ENCODE data around the gene THRSP. TPM values are rescaled to one million over a fixed set of nuclear protein-coding genes. Genes with fewer than 3 reads are reported as not detected.

Gene THRSP
- total and polyA plus RNA-seq, 4 donors: 30.9 to 90.1 (median 51.1) TPM; not detected in 1

DNA sequence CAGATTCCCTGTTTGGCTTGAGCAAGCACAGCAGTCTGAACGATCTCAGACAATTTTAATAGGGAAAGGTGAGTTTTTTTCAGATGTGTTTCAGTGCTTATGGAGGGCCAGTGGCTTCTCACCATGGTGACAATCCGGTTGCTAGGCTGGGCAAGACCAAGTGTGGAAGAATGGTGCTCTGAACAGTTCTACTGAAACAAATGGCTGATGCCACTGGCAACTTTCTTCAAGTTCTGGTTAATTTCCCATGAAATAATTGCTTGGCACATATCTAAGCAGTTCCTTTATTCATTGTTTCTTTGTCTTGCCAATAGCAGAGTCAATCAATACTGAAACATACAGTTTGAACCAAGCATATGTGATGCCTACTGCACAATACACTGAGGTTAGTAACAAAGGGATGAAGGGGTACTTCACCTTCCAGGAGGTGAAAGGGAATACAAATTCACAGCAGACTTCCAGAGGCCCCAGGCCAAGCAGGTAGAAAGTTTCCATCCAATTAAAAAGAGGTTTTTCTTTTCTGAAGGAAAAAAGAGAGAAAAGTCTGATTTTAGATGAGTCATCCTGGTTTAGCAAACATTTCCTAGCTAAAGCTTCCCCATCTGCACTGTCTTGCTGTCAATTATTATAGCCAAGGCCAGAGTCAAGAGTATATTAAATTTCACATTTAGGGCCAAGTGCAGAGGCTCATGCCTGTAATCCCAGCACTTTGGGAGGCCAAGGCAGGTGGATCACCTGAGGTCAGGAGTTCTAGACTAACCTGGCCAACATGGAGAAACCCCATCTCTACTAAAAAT lies 37.2 kb downstream of the THRSP start:
- WGBS: 96% methylated on average over 2 of the region's 2 CpGs
- DNase-seq (ENCODE audit: low spot score): no peak
- no peak for TF ChIP-seq YY1 (IDR thresholded peaks at IDR 0.05)
- no peak for TF ChIP-seq HNF4G (IDR thresholded peaks at IDR 0.05)
- no peak for TF ChIP-seq FOXA1 (IDR thresholded peaks at IDR 0.05)
- TF ChIP-seq RXRA (IDR thresholded peaks at IDR 0.05): no peak
- no peak for TF ChIP-seq GABPA (IDR thresholded peaks at IDR 0.05 in 1 of 2, conservative IDR thresholded peaks at IDR 0.05 in 1 of 2)
- no peak for TF ChIP-seq RAD21 (IDR thresholded peaks at IDR 0.05)
- TF ChIP-seq SP1 (IDR thresholded peaks at IDR 0.05): no peak
- no peak for TF ChIP-seq JUND (IDR thresholded peaks at IDR 0.05)
- no peak for TF ChIP-seq FOXA2 (IDR thresholded peaks at IDR 0.05)
- no peak for TF ChIP-seq EGR1 (IDR thresholded peaks at IDR 0.05; ENCODE audit: low read depth in 2 of 2)
- TF ChIP-seq, protein P1, sequence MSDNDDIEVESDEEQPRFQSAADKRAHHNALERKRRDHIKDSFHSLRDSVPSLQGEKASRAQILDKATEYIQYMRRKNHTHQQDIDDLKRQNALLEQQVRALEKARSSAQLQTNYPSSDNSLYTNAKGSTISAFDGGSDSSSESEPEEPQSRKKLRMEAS (IDR thresholded peaks at IDR 0.05): no peak
- TF ChIP-seq, protein P2, sequence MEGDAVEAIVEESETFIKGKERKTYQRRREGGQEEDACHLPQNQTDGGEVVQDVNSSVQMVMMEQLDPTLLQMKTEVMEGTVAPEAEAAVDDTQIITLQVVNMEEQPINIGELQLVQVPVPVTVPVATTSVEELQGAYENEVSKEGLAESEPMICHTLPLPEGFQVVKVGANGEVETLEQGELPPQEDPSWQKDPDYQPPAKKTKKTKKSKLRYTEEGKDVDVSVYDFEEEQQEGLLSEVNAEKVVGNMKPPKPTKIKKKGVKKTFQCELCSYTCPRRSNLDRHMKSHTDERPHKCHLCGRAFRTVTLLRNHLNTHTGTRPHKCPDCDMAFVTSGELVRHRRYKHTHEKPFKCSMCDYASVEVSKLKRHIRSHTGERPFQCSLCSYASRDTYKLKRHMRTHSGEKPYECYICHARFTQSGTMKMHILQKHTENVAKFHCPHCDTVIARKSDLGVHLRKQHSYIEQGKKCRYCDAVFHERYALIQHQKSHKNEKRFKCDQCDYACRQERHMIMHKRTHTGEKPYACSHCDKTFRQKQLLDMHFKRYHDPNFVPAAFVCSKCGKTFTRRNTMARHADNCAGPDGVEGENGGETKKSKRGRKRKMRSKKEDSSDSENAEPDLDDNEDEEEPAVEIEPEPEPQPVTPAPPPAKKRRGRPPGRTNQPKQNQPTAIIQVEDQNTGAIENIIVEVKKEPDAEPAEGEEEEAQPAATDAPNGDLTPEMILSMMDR (IDR thresholded peaks at IDR 0.05; ENCODE audit: low read depth, low read length, missing input control): no peak
- TF ChIP-seq NR2F2 (IDR thresholded peaks at IDR 0.05): no peak
- TF ChIP-seq, protein P3, sequence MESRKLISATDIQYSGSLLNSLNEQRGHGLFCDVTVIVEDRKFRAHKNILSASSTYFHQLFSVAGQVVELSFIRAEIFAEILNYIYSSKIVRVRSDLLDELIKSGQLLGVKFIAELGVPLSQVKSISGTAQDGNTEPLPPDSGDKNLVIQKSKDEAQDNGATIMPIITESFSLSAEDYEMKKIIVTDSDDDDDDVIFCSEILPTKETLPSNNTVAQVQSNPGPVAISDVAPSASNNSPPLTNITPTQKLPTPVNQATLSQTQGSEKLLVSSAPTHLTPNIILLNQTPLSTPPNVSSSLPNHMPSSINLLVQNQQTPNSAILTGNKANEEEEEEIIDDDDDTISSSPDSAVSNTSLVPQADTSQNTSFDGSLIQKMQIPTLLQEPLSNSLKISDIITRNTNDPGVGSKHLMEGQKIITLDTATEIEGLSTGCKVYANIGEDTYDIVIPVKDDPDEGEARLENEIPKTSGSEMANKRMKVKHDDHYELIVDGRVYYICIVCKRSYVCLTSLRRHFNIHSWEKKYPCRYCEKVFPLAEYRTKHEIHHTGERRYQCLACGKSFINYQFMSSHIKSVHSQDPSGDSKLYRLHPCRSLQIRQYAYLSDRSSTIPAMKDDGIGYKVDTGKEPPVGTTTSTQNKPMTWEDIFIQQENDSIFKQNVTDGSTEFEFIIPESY (IDR thresholded peaks at IDR 0.05): no peak
- TF ChIP-seq TAF1 (conservative IDR thresholded peaks at IDR 0.05): no peak
- H3K9me3 ChIP-seq (ENCODE audit: control insufficient read depth in 4 of 4, low read length in 3 of 4): no peaks in the 10 kb centered on the region
- no peak overlapping the region for H3K4me3 ChIP-seq (ENCODE audit: low read depth in 1 of 3, low read length in 3 of 3)
- no peak overlapping the region for H3K27ac ChIP-seq (ENCODE audit: low read depth in 1 of 2, low read length in 2 of 2)
- H3K36me3 ChIP-seq (ENCODE audit: control insufficient read depth in 4 of 4, insufficient read depth in 3 of 4, low read depth in 1 of 4, low read length in 3 of 4): peaks cover 2 to 18% (median 12%) of the 10 kb centered on the region in 4 donors
- no peaks in the 10 kb centered on the region for H3K27me3 ChIP-seq (ENCODE audit: control insufficient read depth in 4 of 4, insufficient read depth in 4 of 4, low read length in 3 of 4)
- H3K9ac ChIP-seq (ENCODE audit: low read depth in 1 of 2, low read length in 2 of 2): no peak overlapping the region
- H3K4me1 ChIP-seq (ENCODE audit: control insufficient read depth in 4 of 4, insufficient read depth in 4 of 4, low read length in 3 of 4): no peaks in the 10 kb centered on the region

DNA sequence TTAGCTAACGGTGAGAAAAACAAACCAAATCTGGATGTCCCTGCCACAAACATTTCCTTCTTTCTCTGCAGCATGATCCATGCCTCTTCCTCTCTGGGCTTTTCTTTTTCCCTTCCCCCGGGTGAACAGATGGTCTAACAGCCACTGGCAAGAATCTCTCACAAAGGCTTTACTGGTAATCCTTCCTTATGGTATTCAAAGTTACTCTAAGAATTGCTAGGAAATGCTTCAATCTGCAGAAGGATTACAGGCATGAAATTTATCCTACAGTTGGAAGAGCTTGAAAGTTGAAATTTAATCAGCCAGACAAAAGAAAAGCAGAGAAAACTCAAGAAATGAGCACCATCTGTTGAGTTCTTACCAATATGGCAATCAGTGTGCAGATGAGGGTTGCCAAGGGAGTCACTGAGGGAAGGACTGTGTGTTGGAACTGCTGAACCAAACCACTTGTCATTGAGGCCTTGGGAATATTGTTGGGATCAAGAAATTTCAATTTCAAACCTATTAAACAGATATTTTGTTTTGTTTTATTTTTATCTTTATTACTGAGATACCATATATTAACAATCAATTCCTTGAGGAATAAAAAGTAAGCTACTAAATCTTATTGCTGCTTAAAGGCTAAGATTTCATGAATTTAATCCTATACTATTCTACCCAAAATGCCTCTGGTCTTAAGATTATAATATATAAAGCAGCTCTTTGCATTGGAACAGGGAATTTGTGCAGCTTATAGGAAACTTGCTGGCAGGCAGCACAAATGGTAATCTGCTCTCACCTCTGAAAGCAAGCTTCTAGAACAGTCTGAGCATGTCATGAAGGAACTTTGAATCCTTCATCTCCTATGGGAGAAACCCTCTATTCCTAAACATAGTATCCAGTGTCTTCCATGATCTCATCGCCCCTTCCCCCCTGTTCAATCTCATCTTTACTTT lies 45.7 kb downstream of the THRSP start:
- TF ChIP-seq GABPA (IDR thresholded peaks at IDR 0.05 in 1 of 2, conservative IDR thresholded peaks at IDR 0.05 in 1 of 2) (no peak), FOXA2 (IDR thresholded peaks at IDR 0.05) (no peak), JUND (IDR thresholded peaks at IDR 0.05) (no peak)
- TF ChIP-seq, protein P3 (IDR thresholded peaks at IDR 0.05): no peak
- H3K4me1 ChIP-seq (ENCODE audit: control insufficient read depth in 4 of 4, insufficient read depth in 4 of 4, low read length in 3 of 4): peaks cover 0 to 2% (median 0%) of the 10 kb centered on the region in 4 donors
- H3K36me3 ChIP-seq (ENCODE audit: control insufficient read depth in 4 of 4, insufficient read depth in 3 of 4, low read depth in 1 of 4, low read length in 3 of 4): peaks cover 4 to 25% (median 9%) of the 10 kb centered on the region in 4 donors
- H3K9me3 ChIP-seq (ENCODE audit: control insufficient read depth in 4 of 4, low read length in 3 of 4): no peaks in the 10 kb centered on the region
- H3K27me3 ChIP-seq (ENCODE audit: control insufficient read depth in 4 of 4, insufficient read depth in 4 of 4, low read length in 3 of 4): no peaks in the 10 kb centered on the region
- H3K27ac ChIP-seq (ENCODE audit: low read depth in 1 of 2, low read length in 2 of 2): no peak overlapping the region
- 90% methylated on average over 3 of the region's 3 CpGs for WGBS
- DNase-seq (ENCODE audit: low spot score): no peak
- no peak overlapping the region for H3K9ac ChIP-seq (ENCODE audit: low read depth in 1 of 2, low read length in 2 of 2)
- H3K4me3 ChIP-seq (ENCODE audit: low read depth in 1 of 3, low read length in 3 of 3): no peak overlapping the region
